ENCODE data around the gene ORC2. TPM values are rescaled to one million over a fixed set of nuclear protein-coding genes. Genes with fewer than 3 reads are reported as not detected.
"Not testable (repeated sequence)": the region's sequence is repeated elsewhere in the genome, so short reads cannot be mapped to it uniquely, and the experiment has no call there.

The ORC2 gene
- total RNA-seq, 1 donor from 2014 or later = 62.9 TPM

DNA sequence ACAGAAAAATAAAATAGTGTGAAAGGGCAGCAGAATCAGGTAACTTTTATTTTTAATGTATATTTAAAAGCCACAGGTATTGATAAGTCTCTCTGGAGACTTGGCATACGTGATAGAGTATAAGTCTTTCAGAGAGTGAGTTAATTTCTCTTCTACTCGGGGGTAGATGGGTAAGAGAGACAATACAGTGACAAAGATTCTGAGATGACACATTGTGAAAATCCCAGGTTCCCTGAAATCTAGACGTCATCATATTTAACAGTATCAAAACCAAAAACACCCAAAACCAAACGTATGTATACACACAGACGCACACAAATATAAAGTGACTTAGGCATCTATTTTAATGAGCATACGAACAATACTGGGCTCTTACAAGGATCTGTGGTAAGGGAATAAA, 41.0 kb downstream of the ORC2 start:
- Mint-ChIP-seq H3K27ac (peak overlapping the region; percentile 83), H3K4me1 (ENCODE audit: low read depth) (peaks cover 11% of the 10 kb centered on the region), H3K27me3 (ENCODE audit: low read depth) (no peaks in the 10 kb centered on the region), H3K9me3 (no peaks in the 10 kb centered on the region), H3K4me3 (ENCODE audit: low read depth) (no peak overlapping the region), H3K36me3 (ENCODE audit: low read depth) (peaks cover 46% of the 10 kb centered on the region)
- DNase-seq (ENCODE audit: low spot score) = no peak
- intact Hi-C loops (cut with micrococcal nuclease) = loop anchor here (2.0 to 5.0 kb wide), 2 partner anchors 22 to 35 kb away; no protein-coding TSS in a partner anchor

DNA sequence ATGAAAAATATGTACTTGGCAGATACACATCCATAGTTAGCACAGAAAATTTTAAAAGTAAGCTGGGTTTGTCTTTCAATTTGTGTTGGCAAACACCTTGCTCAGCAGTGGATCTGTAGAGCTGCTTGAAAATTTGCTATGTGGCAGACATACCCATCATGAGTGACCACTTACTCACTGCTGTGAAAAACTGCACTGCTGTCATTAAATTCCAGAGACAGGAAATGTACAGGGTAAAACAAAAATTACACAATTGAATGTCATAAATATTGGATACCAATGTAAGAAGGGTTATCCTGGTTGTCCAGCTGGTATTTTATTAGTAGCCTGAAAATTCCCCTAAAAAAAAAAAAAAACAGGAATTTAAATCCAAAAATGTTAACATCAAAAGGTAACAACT, 49.8 kb downstream of the ORC2 start:
- H3K9me3 Mint-ChIP-seq = no peaks in the 10 kb centered on the region
- peaks cover 49% of the 10 kb centered on the region for H3K36me3 Mint-ChIP-seq (ENCODE audit: low read depth)
- no peak overlapping the region for H3K4me3 Mint-ChIP-seq (ENCODE audit: low read depth)
- H3K27me3 Mint-ChIP-seq (ENCODE audit: low read depth) = no peaks in the 10 kb centered on the region
- no peaks in the 10 kb centered on the region for H3K4me1 Mint-ChIP-seq (ENCODE audit: low read depth)
- no peak for DNase-seq (ENCODE audit: low spot score)
- H3K27ac Mint-ChIP-seq = no peak overlapping the region
- intact Hi-C loops (cut with micrococcal nuclease) = no loop called here

DNA sequence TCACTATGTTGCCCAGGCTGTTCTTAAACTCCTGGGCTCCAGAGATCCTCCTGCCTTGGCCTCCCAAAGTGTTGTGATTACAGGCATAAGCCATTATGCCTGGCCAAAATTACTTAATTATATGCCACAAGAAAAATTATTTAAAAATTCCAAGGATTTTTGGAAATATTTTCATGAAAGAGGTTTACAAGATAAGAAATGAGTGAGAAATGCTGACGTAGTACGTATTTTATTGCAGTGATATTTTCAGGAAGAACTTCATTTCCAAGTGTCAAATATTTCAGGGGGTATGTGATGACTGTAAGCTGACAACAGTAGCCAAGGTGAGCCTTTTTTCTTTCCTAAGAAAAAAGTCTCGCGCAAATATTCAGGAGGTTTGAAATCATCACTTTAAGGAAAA, 53.5 kb downstream of the ORC2 start:
- no peaks in the 10 kb centered on the region for H3K27me3 Mint-ChIP-seq (ENCODE audit: low read depth)
- no peak overlapping the region for H3K4me3 Mint-ChIP-seq (ENCODE audit: low read depth)
- intact Hi-C loops (cut with micrococcal nuclease) = no loop called here
- H3K4me1 Mint-ChIP-seq (ENCODE audit: low read depth) = no peaks in the 10 kb centered on the region
- H3K36me3 Mint-ChIP-seq (ENCODE audit: low read depth) = peaks cover 42% of the 10 kb centered on the region
- no peak for DNase-seq (ENCODE audit: low spot score)
- H3K27ac Mint-ChIP-seq = no peak overlapping the region
- H3K9me3 Mint-ChIP-seq = no peaks in the 10 kb centered on the region

DNA sequence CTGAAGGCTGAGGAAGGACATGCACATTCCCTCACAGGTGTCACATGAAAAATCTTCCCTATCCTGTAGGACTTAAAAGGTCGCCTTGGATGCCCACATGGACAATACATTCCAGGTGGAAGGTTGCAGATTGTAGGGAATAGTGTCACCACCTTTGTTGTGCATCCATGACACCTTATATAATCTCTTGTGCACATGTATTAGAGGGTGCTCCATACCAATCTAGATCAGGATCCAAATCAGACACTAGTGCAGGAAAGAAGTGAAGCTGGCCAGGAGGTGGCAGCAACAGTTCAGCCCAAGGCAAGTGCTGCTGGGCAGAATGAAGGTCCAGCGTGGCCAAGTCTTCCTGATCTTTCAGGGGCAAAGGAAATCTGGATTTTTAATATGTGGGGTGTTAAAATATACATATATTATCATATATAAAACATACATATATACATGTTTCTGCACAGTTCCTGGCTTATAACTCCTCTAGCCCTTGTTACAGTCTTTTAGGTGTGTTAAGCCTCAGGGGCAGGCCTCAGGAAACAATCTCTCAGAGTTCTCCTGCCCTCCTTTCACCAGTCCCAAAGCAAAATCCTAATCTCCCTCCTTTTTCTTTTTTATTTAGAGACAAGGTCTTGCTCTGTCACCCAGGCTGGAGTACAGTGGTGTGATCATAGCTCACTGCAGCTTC, 57.7 kb downstream of the ORC2 start:
- no peak overlapping the region for H3K27ac Mint-ChIP-seq
- intact Hi-C loops (cut with micrococcal nuclease) = loop anchor here (1.0 kb wide), 1 partner anchor 164 kb away; no protein-coding TSS in a partner anchor
- no peak overlapping the region for H3K4me3 Mint-ChIP-seq (ENCODE audit: low read depth)
- H3K36me3 Mint-ChIP-seq (ENCODE audit: low read depth) = peaks cover 37% of the 10 kb centered on the region
- H3K9me3 Mint-ChIP-seq = no peaks in the 10 kb centered on the region
- H3K4me1 Mint-ChIP-seq (ENCODE audit: low read depth) = peaks cover 5% of the 10 kb centered on the region
- no peaks in the 10 kb centered on the region for H3K27me3 Mint-ChIP-seq (ENCODE audit: low read depth)
- peak; percentile 37 for DNase-seq (ENCODE audit: low spot score)

DNA sequence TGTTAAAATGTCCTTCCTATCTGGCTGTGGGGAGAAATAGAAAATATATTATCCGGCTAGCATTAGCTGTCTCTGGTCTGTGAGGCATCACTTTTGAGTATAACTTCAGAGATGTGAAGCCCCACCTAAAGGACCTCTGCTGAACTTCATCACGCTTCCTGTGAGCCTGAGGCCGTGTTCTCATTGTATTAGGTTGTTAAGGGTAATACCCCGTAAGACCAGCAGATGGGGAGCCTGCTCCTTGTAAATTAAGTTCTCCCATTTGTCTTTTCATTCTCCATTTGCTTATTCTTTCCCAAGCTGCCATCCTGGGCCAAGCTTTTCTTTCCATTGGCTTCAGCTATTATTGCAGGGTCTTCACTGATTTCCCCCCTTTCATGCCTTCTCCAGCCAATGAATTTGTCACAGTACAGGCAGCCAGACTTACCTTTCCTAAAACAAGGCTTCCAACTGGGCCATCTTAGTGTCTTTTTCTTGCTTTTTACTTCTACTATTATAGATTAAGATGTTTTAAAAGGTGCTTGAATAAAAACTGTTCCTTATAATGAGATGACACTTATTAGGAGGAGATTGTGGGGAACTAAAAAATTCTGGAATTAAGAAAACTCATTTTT, 61.9 kb downstream of the ORC2 start:
- H3K27me3 Mint-ChIP-seq (ENCODE audit: low read depth) = no peaks in the 10 kb centered on the region
- intact Hi-C loops (cut with micrococcal nuclease) = loop anchor here (1.0 kb wide), 4 partner anchors 12 to 331 kb away; partner anchors contain the start of genes NIF3L1 and PPIL3
- peaks cover 56% of the 10 kb centered on the region for H3K36me3 Mint-ChIP-seq (ENCODE audit: low read depth)
- no peak overlapping the region for H3K4me3 Mint-ChIP-seq (ENCODE audit: low read depth)
- H3K27ac Mint-ChIP-seq = peak overlapping the region; percentile 76
- no peaks in the 10 kb centered on the region for H3K9me3 Mint-ChIP-seq
- DNase-seq (ENCODE audit: low spot score) = peak; percentile 69
- H3K4me1 Mint-ChIP-seq (ENCODE audit: low read depth) = peaks cover 13% of the 10 kb centered on the region

DNA sequence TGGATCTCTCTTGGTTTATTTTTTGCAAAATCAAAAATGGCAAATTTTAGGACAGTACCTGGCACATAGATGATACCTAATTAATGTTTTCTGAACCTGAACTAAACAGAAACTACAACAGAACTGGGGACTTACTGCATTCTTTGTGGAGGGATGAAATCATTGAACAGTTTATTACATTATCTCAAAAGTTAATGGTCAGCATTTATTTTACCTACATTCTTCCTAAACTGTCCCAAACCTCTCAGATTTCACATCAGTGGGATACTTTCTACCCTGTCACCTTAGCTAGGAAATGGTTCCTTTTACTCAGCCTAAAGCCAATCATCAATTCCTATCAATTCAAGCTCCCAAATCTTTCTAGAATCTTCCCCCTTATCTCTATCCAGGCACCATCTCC, 64.0 kb downstream of the ORC2 start:
- peak overlapping the region; percentile 1 for H3K27ac Mint-ChIP-seq
- no peak overlapping the region for H3K4me3 Mint-ChIP-seq (ENCODE audit: low read depth)
- H3K9me3 Mint-ChIP-seq = no peaks in the 10 kb centered on the region

DNA sequence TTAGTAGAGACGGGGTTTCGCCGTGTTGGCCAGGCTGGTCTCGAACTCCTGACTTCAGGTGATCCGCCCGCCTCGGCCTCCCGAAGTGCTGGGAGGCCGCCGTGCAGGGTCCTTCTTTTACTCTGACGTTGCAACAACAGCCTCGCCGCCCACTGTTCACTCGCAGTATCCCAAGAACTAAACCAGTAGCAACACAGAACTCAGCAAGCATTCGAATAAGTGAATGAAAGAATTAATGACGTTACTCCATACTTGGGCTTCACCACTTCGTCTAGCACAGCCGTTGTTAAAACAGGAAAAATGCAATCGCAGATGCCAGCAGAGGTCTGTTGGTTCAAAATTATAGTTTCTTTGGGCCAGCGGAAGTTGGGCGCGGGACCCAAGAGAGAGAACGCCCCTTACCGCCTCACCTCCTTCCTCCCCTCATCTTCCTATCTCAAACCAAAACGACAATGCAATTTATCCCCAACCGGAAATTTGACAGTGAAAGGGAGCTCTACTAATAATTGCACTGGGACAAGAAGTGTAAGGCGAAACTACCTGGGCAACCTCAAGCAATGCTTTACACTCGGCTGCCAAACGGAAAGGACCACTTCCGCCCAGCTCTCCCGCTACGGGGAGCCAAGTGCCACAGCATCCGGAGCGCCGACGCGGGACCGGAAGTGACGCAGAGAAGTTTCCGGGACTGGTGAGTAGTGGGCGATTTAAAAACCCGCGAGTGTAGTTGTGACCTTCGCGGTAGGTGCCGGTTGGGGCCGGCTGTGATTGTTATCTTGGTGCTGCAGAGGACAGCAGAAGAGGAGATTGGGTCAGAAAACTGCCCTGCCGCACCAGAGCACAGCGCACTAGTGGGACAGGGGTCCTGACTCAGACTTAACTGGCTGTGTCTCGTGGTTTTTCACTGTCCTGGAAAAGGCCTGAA, 74.5 kb downstream of the ORC2 start, which contains the start of the genes NIF3L1 and PPIL3:
TSS of gene NIF3L1 (plus strand) at position 668 of the 922 bp plus-strand sequence. CDS start 2,573 bp downstream, outside the sequence.
TSS of gene PPIL3 (minus strand) at position 374 of the 922 bp plus-strand sequence. CDS start 1,462 bp downstream, outside the sequence.
- Mint-ChIP-seq H3K27ac (peak within 1 kb of the TSS; percentile 100), H3K4me3 (ENCODE audit: low read depth) (peak within 1 kb of the TSS; percentile 95), H3K9me3 (no peaks in the 10 kb centered on the region), H3K4me1 (ENCODE audit: low read depth) (peaks cover 45% of the 10 kb centered on the region), H3K36me3 (ENCODE audit: low read depth) (peaks cover 39% of the 10 kb centered on the region), H3K27me3 (ENCODE audit: low read depth) (no peaks in the 10 kb centered on the region)
- DNase-seq (ENCODE audit: low spot score) = peak; percentile 97
- intact Hi-C loops (cut with micrococcal nuclease) = loop anchor here (1.0 to 2.0 kb wide), 12 partner anchors 12 to 562 kb away; partner anchors contain the start of genes BZW1, CFLAR, CLK1 and HYCC2

More for the DNA sequence above, 64.0 kb downstream of the ORC2 start:
- Mint-ChIP-seq H3K4me1 (ENCODE audit: low read depth) (peaks cover 13% of the 10 kb centered on the region), H3K36me3 (ENCODE audit: low read depth) (peaks cover 61% of the 10 kb centered on the region), H3K27me3 (ENCODE audit: low read depth) (no peaks in the 10 kb centered on the region)
- intact Hi-C loops (cut with micrococcal nuclease) = no loop called here
- DNase-seq (ENCODE audit: low spot score) = no peak

DNA sequence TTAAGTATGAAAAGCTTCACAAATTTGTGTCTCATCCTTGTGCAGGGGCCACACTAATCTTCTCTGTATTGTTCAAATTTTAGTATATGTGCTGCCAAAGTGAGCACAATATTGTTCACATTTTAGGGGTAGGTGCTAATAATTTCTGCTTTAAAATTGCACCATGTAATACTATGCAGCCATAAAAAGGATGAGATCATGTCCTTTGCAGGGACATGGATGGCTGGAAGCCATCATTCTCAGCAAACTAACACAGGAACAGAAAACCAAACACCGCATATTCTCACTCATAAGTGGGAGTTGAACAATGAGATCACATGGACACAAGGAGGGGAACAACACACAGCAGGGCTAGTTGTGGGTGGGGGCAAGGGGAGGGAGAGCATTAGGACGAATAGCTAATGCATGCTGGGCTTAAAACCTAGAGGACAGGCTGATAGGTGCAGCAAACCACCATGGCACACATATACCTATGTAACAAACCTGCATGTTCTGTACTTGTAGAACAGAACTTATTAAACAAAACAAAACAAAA, 81.7 kb downstream of the ORC2 start:
- H3K9me3 Mint-ChIP-seq; H3K27me3 Mint-ChIP-seq (ENCODE audit: low read depth); H3K27ac Mint-ChIP-seq; intact Hi-C loops (cut with micrococcal nuclease); DNase-seq (ENCODE audit: low spot score); H3K4me3 Mint-ChIP-seq (ENCODE audit: low read depth): not testable (repeated sequence)
- peaks cover 16% of the 10 kb centered on the region for H3K4me1 Mint-ChIP-seq (ENCODE audit: low read depth)
- peaks cover 74% of the 10 kb centered on the region for H3K36me3 Mint-ChIP-seq (ENCODE audit: low read depth)

DNA sequence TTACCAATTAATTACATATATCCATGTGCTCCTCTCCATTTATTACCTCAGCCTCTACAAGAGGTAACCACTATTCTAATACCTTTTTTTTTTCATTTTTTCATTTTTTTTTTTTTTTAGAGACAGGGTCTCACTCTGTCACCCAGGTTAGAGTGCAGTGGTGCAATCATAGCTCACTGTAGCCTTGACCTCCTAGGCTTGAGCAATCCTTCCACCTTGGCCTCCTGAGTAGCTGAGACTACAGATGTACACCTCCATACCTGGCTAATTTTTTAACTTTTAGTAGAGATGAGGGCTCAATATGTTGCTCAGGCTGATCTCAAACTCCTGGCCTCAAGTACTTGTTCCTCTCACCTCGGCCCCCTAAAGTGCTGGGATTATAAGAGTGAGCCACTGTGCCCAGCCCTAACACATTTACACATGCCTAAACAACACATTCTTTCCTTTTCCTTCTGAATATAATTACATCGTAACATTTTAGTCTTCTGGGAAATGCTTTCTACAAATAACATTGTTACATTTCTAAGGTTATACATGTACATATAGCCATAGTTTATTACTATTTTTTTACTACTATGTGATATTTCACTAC, 85.1 kb downstream of the ORC2 start:
- Mint-ChIP-seq H3K27ac (no peak overlapping the region), H3K9me3 (no peaks in the 10 kb centered on the region), H3K4me3 (ENCODE audit: low read depth) (no peak overlapping the region), H3K36me3 (ENCODE audit: low read depth) (peaks cover 78% of the 10 kb centered on the region), H3K4me1 (ENCODE audit: low read depth) (peaks cover 3% of the 10 kb centered on the region), H3K27me3 (ENCODE audit: low read depth) (no peaks in the 10 kb centered on the region)
- no peak for DNase-seq (ENCODE audit: low spot score)
- intact Hi-C loops (cut with micrococcal nuclease) = no loop called here

DNA sequence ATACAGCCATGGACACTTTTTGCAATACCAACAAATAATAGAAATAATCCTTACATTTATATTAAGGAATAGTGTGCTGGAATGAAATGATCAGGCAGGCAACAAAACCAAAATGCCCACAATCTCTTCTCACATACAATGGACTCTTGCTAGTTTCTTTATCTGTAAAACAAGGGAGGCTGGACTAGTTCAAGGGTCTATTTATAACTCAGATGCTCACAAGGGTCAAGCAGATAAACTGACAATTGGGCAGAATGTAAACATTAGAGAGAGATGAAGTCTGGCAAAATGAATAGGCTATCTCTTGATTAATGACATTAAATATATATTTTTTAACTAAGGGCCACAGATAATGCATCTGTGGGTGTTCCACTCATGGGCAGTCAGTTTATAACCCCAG, 86.0 kb downstream of the ORC2 start:
- DNase-seq (ENCODE audit: low spot score) = no peak
- intact Hi-C loops (cut with micrococcal nuclease) = no loop called here
- no peaks in the 10 kb centered on the region for H3K27me3 Mint-ChIP-seq (ENCODE audit: low read depth)
- H3K4me3 Mint-ChIP-seq (ENCODE audit: low read depth) = no peak overlapping the region
- no peaks in the 10 kb centered on the region for H3K9me3 Mint-ChIP-seq
- no peak overlapping the region for H3K27ac Mint-ChIP-seq
- peaks cover 3% of the 10 kb centered on the region for H3K4me1 Mint-ChIP-seq (ENCODE audit: low read depth)
- peaks cover 78% of the 10 kb centered on the region for H3K36me3 Mint-ChIP-seq (ENCODE audit: low read depth)

DNA sequence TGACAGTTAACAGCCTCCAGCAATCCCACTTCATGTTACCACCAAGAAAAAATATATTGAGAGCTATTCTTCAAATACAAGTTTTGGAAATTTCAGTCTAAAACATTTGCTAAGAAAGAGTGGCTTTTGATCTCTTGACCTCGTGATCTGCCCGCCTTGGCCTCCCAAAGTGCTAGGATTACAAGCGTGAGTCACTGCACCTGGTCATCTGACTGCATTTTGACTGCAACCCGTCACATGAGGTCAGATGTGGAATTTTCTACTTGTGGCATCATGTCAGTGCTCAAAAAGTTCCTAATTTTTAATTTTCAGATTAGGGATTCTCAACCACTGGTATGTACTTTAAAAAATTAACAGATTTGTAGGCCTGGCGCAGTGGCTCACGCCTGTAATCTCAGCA, 89.9 kb downstream of the ORC2 start:
- DNase-seq (ENCODE audit: low spot score) = no peak

DNA sequence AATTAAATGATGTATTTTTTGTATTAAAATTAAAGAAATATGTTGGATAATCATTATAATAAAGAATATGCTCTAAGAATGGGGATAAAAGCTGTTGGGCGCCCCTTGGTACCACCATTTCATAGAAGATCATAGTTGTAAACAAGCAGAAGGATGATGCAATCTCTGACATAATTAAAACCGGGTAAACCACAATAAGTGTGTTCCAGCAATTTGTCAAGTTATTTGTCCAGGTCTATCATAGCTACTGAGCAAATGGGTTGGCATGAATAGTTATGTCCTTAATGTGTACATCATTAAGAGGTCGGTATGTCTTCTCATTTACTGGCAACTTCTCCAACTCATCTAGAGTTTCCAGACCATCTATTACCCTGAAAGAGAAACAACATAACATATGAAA, 92.3 kb downstream of the ORC2 start:
- Mint-ChIP-seq H3K27ac (no peak overlapping the region), H3K36me3 (ENCODE audit: low read depth) (peaks cover 60% of the 10 kb centered on the region), H3K4me1 (ENCODE audit: low read depth) (peaks cover 14% of the 10 kb centered on the region), H3K27me3 (ENCODE audit: low read depth) (no peaks in the 10 kb centered on the region), H3K9me3 (no peaks in the 10 kb centered on the region), H3K4me3 (ENCODE audit: low read depth) (no peak overlapping the region)
- intact Hi-C loops (cut with micrococcal nuclease) = no loop called here
- no peak for DNase-seq (ENCODE audit: low spot score)

More for the DNA sequence above, 89.9 kb downstream of the ORC2 start:
- peaks cover 14% of the 10 kb centered on the region for H3K4me1 Mint-ChIP-seq (ENCODE audit: low read depth)
- H3K9me3 Mint-ChIP-seq = no peaks in the 10 kb centered on the region
- H3K27ac Mint-ChIP-seq = no peak overlapping the region
- H3K27me3 Mint-ChIP-seq (ENCODE audit: low read depth) = no peaks in the 10 kb centered on the region
- intact Hi-C loops (cut with micrococcal nuclease) = no loop called here
- no peak overlapping the region for H3K4me3 Mint-ChIP-seq (ENCODE audit: low read depth)
- H3K36me3 Mint-ChIP-seq (ENCODE audit: low read depth) = peaks cover 70% of the 10 kb centered on the region
